HG03097 (cell line): Measurements from ENCODE around the gene TRIM44.
"Not testable (repeated sequence)": the region's sequence is repeated elsewhere in the genome, so short reads cannot be mapped to it uniquely, and the experiment has no call there.

Source experiments
- ATAC-seq: cut with Tn5 transposase; IDR thresholded peaks from one replicate; pipeline ENCODE4 v1.9.1; 2021; ENCODE audit not compliant: unreplicated experiment, low FRiP score

TRIM44 gene

GRCh38 chr11:35810045-35810645 is 147.6 kb downstream of the TRIM44 start:
- no peak for ATAC-seq

- ATAC-seq: peak; percentile 59
Observed at GRCh38 chr11:35811783-35812182, 149.2 kb downstream of the TRIM44 start.

- no peak for ATAC-seq
Observed at GRCh38 chr11:35812828-35813227, 150.3 kb downstream of the TRIM44 start.

GRCh38 chr11:35814081-35814695 is 151.6 kb downstream of the TRIM44 start:
- ATAC-seq: no peak

GRCh38 chr11:35814720-35815305 is 152.2 kb downstream of the TRIM44 start:
- ATAC-seq: no peak

- no peak for ATAC-seq
Observed at GRCh38 chr11:35815556-35816315, 153.2 kb downstream of the TRIM44 start.

- ATAC-seq: no peak
Observed at GRCh38 chr11:35820614-35821013, 158.0 kb downstream of the TRIM44 start.

- ATAC-seq: no peak
Observed at GRCh38 chr11:35822815-35823495, 160.4 kb downstream of the TRIM44 start.

GRCh38 chr11:35823742-35824298 is 161.2 kb downstream of the TRIM44 start:
- no peak for ATAC-seq

GRCh38 chr11:35825386-35825785 is 162.8 kb downstream of the TRIM44 start:
- ATAC-seq: no peak

- ATAC-seq: no peak
Observed at GRCh38 chr11:35826006-35826405, 163.4 kb downstream of the TRIM44 start.

- ATAC-seq: no peak
Observed at GRCh38 chr11:35826949-35827348, 164.4 kb downstream of the TRIM44 start.

GRCh38 chr11:35836205-35836604 is 173.6 kb downstream of the TRIM44 start:
- ATAC-seq: no peak

- no peak for ATAC-seq
Observed at GRCh38 chr11:35838071-35838470, 175.5 kb downstream of the TRIM44 start.

GRCh38 chr11:35838697-35839367 is 176.3 kb downstream of the TRIM44 start:
- ATAC-seq: not testable (repeated sequence)

GRCh38 chr11:35839368-35840161 is 177.0 kb downstream of the TRIM44 start:
- ATAC-seq: no peak

GRCh38 chr11:35841733-35842132 is 179.2 kb downstream of the TRIM44 start:
- ATAC-seq: no peak

- ATAC-seq: no peak
Observed at GRCh38 chr11:35842958-35843357, 180.4 kb downstream of the TRIM44 start.

- ATAC-seq: no peak
Observed at GRCh38 chr11:35844579-35844978, 182.0 kb downstream of the TRIM44 start.
